Stimulated activated CD4-positive, alpha-beta T cell treated with anti-CD3 and anti-CD28 coated beads, TNF-alpha, amount 100 ng/mL, for 1 hour (primary cell): Measurements from ENCODE around the gene LRRC59.
"Not testable (repeated sequence)": the region's sequence is repeated elsewhere in the genome, so short reads cannot be mapped to it uniquely, and the experiment has no call there.

Source experiments
- DNase-seq, 3 donors: peaks; one replicate each; pipeline ENCODE4 v3.0.0-alpha.2; 2020; ENCODE audit warnings: low read depth in 3 of 3, low spot score in 1 of 3

Gene LRRC59

DNA sequence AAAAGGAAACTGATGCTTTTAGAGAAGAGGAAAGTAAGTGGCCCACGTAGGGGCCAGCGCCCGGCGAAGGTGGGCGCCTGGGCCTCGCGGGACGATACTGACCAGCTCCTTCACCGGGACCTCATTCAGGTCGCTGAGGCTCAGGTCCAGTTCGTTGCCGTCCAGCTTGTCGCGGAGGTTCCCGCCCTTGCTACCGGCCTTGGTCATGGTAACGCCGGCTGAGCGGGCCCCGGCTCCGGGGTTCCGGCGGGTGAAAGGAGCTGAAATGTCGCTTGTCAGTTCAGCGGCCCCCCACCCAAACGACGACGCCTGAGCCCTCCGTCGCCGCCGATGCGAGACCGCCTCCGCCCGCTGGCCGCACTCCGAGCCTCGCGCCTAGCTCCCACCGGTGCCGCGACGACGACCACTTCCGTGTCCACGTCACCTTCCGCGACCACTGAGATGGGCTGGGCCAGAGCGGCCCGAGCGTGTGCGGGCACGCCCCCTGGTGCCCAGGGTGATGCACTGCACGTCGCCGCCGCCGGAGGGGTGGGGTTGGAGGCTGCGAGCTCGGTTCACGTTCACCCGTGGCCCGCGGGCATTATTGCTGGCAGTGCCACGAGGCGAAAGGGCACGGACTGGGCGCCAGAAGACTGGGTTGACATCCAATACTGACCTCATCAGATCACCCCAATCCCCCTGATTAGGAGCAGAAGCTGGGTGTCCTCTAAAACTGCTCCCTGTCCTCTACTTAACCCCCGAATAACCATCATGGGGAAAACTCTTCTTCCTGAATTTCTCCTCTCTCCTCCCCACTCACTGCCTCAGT, at the start of gene LRRC59:
LRRC59 (minus strand) TSS at position 413 of the 808 bp plus-strand sequence; CDS start at position 207, 206 bp downstream.
- DNase-seq = peak; percentile 76 to 93 (median 91)

GRCh38 chr17:50445730-50446325, 48.5 kb upstream of the LRRC59 start:
- DNase-seq = no peak

- DNase-seq = no peak
These were observed 47.8 kb upstream of the LRRC59 start for GRCh38 chr17:50444841-50445715.

DNA sequence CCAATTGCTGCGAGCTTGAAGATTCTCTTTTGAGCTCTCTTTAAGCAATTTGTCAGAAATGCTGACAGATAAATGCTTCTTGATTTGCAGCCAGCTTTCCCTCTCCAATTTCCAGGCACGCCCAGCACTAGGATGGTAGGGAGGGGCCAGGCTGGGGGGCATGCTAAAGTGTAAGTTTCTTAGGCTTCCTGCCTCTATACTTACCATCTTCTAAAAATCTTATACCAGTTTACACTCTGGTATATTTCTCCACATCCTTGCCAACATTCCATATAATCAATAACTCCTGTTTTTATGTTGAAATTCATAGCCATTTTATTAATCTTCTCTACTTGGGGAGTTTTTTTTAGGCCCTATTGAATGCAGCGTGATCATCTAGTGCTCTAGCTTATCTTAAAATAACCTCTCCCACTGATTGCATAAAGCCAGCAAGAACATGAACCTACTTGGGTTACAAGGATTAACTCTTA, 46.2 kb upstream of the LRRC59 start:
- DNase-seq = no peak

DNA sequence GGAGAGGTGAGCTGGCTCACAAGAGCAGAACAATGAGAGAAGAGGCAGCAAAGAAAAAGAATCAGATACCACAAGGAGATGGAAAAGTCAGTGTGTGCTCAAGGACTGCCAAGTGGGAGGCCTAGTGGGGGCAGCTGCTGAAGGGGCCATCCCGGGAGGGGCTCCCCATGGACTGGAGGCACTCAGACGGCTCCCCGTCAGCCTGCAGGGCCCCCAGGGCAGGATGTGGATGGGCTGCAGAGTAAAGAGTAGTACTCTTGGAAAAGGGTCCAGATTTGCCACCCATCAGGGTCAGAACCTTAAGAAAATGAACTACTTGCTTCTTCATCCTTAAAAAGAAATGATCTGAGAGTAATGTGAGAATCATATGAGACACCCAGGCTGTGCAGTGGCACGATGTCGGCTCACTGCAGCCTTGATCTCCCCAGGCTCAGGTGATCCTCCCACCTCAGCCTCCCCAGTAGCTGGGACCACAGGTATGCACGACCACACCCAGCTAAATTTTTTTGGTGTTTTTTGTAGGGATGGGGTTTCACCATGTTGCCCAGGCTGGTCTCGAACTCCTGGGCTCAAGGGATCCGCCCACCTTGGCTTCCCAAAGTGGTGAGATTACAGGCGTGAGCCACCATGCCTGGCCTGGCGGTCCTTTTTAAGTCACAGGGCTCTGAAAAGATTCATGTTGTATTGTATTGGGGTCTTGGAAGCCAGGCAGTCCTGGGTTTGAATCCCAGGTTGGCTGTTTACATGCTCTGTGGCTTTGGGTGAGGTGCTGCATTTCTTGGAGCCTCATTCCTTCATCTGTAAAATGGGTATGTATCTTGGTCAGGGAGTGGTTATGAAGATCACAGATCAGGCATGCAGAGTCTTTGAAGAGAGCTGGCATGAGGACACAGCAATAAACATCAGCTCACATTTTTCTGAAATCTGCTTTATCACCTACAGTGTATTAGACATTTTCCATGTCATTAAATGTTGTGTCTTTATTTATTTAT, 43.8 kb upstream of the LRRC59 start:
- DNase-seq = no peak

GRCh38 chr17:50440172-50440837, 43.0 kb upstream of the LRRC59 start:
- no peak for DNase-seq

DNA sequence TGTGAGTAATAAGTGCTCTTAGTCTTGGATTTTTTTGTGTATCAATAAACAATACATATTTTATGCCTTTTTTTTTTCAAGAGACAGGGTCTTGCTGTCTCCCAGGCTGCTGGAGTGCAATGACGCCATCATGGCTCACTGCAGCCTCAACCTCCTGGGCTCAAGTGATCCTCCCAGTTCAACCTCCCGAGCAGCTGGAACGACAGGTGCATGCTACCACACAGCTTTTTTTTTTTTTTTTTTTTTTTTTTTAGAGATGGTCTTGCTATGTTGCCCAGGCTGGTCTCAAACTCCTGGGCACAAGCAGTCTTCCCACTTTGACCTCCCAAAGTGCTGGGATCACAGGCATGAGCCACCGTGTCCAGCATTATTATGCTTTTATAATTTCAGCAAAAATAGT, 41.7 kb upstream of the LRRC59 start:
- DNase-seq = no peak

GRCh38 chr17:50437409-50437808, 40.1 kb upstream of the LRRC59 start:
- no peak for DNase-seq

- no peak for DNase-seq
These were observed 34.9 kb upstream of the LRRC59 start for GRCh38 chr17:50432125-50432762.

GRCh38 chr17:50430821-50431618, 33.7 kb upstream of the LRRC59 start:
- no peak for DNase-seq

GRCh38 chr17:50429793-50430192, 32.5 kb upstream of the LRRC59 start:
- no peak for DNase-seq

DNA sequence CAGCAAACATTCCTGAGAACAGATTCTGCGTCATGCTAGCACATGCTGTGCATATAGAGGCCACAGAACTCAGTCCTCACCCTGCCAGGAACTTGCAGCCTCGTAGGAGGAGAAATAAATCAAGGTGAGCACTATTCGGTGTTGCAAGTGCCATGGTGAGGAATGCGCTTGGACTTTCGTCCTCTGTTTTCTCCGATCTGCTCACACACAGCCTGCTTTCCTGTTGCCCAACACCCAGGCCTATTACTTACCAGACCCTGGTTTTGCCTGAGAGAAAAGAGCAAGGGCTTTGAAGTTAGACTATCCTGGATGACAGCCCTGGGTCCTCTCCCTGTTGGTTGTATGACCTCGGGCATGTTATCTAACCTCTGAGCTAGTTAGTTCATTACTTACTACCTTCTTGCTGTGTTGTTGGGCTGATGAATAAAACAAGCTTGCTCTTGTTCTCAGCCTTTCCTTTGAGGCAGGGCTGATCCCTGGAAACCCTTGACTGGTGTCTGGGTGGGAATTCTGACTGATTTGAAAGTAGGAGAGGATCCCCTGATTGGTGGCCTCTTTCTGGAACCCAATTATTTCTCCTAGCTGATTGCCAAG, 31.6 kb upstream of the LRRC59 start:
- DNase-seq = no peak

- not testable (repeated sequence) for DNase-seq
These were observed 30.8 kb upstream of the LRRC59 start for GRCh38 chr17:50428126-50428525.

GRCh38 chr17:50426814-50427787, 29.8 kb upstream of the LRRC59 start:
- no peak for DNase-seq

- no peak for DNase-seq
These were observed 29.1 kb upstream of the LRRC59 start for GRCh38 chr17:50426472-50426782.

DNA sequence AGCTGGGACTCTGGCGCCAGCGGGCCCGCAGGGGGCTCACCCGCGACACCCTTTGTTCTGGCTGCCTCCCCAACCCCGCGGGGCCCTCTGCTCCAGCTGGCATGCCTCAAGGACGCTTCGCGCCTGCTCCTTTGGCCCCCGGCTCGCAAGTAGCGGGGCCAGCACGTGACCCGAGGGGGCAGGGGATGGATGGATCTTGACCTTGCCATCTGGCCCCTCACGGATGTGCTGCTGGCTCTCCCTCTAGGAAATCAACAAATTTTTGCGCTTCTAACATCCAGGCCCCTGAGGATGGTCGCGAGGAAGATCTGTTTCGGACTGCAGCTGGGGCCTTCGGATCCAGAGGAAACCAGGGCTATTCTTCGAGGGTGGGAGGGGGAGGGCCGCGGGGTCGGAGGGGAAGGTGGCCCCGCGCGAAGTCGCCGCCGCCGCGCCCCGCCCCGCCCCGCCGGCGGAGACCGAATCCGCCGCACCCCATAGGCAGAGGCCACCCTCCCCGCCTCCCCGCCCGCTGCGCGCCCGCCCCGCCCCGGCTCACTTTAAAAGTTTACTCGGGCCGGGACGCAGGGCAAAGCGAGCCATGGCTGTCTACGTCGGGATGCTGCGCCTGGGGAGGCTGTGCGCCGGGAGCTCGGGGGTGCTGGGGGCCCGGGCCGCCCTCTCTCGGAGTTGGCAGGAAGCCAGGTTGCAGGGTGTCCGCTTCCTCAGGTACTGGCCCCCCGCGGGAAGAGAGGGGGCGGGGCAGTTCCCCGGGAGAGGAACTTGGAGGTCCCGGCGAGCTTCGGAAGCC, 28.6 kb upstream of the LRRC59 start, which contains the start of gene ACSF2:
ACSF2 (plus strand) TSS at position 537 of the 790 bp plus-strand sequence; CDS start at position 581, 44 bp downstream.
- DNase-seq = peak; percentile 27 to 63 (median 29)
